Activated CD8-positive, alpha-beta memory T cell treated with anti-CD3 and anti-CD28 coated beads, Interleukin-2, amount 50 U/mL, for 1 hour (primary cell): Measurements from ENCODE around the gene DENND5B.
"Not testable (repeated sequence)": the region's sequence is repeated elsewhere in the genome, so short reads cannot be mapped to it uniquely, and the experiment has no call there.

Experiments
- DNase-seq: peaks from one replicate; pipeline ENCODE4 v3.0.0-alpha.2; 2020; ENCODE audit errors: extremely low read depth

The DENND5B gene

GRCh38 chr12:31506515-31507306, 84.2 kb downstream of the DENND5B start:
- no peak for DNase-seq

- no peak for DNase-seq
Measured at GRCh38 chr12:31504625-31505222, 86.2 kb downstream of the DENND5B start.

GRCh38 chr12:31501014-31501413, 89.9 kb downstream of the DENND5B start:
- DNase-seq, result not testable (repeated sequence)

GRCh38 chr12:31499567-31499966, 91.4 kb downstream of the DENND5B start:
- no peak for DNase-seq

- no peak for DNase-seq
Measured at GRCh38 chr12:31498424-31498823, 92.5 kb downstream of the DENND5B start.

DNA sequence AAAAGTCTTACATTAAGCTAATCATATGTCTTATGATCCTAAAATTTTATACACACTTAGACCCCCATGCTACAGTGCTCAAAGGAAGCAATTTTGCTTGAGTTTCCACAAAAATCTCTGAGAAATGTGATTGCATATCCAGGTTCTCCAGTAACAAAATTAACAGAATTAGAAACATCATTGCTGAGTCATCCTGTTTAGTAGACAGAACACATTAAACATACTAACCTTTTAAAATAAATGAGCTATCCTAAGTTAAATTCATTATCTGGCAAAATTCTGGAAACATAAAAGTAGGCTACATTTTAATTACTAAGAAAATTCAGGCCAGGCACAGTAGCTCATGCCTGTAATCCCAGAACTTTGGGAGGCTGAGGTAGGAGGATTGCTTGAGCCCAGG, 94.7 kb downstream of the DENND5B start:
- DNase-seq, result no peak

DNA sequence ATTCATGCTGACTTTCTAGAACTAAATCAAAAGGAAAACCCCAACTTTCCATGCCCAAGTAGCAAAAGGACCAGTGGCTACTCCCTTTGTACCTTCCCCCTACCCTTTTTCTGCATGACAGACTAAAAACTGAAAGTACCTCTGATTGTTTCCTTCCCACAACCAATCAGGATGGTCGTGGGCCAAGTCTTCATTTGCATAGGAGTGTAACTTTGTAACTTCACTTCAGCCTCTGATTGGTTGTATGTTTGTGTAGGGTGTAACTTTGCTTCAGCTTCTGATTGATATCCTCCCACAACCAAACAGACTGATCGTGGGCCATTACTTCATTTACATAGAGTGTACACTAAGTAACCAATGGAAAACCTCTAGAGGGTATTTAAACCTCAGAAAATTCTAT, 96.5 kb downstream of the DENND5B start:
- no peak for DNase-seq

DNA sequence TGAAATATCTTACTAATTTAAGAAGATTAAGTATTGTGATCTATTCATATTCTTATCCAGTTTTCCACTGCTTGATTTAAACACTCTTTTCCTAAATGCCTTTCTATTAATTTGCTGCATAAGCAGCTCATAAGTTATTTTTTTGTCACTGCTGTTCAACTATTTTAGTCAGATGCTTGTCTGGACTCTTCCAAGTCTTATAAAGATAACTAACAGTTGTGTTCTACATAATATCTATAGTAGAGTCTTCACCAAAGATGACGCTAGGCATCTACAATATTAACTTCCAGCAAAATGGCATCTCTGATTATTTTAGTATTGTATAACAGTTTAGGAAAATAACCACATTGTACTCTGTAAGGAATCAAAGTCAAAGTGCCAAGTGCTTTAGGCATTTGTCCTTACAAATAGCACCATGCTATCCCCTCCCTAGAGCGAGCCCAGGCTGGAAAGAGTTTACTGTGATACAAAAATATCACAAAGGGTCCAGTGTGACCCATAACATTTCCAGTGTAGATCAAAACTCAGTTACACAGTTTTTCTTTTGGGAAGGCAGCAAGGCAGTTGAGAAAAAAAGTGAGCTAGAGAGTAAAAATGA, 98.2 kb downstream of the DENND5B start:
- no peak for DNase-seq

- no peak for DNase-seq
Measured at GRCh38 chr12:31491841-31492598, 98.9 kb downstream of the DENND5B start.

DNA sequence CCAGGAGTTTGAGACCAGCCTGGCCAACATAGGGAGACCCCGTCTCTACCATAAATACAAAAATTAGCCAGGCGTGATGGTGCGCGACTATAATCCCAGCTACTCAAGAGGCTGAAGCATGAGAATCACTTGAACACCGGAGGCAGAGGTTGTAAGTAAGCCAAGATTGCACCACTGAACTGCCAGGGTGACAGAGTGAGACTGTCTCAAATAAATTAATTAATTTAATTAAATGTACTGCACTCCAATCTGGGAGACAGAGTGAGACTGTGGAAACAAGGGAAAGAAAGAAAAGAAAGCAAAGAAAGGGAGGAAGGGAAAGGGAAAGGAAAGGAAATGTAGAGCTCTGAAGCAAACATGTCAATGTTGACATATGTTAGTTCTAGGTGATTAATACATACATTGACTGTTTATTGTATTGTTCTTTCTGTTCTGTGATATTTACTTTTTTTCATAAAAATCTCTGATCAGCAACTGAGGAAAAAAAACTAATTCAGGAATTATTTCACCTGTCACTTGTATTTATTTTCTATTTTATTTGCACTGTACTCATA, 99.6 kb downstream of the DENND5B start:
- DNase-seq, result no peak

GRCh38 chr12:31488737-31489338, 102.1 kb downstream of the DENND5B start:
- DNase-seq, result no peak

- no peak for DNase-seq
Measured at GRCh38 chr12:31485571-31485970, 105.4 kb downstream of the DENND5B start.

- no peak for DNase-seq
Measured at GRCh38 chr12:31482816-31483215, 108.1 kb downstream of the DENND5B start.

- no peak for DNase-seq
Measured at GRCh38 chr12:31481415-31481814, 109.5 kb downstream of the DENND5B start.

GRCh38 chr12:31479516-31480210, 111.3 kb downstream of the DENND5B start:
- no peak for DNase-seq

- no peak for DNase-seq
Measured at GRCh38 chr12:31478898-31479297, 112.0 kb downstream of the DENND5B start.

- no peak for DNase-seq
Measured at GRCh38 chr12:31478425-31478824, 112.5 kb downstream of the DENND5B start.

GRCh38 chr12:31477687-31478086, 113.2 kb downstream of the DENND5B start:
- DNase-seq, result no peak

GRCh38 chr12:31476437-31476836, 114.5 kb downstream of the DENND5B start:
- DNase-seq, result no peak

GRCh38 chr12:31475610-31476009, 115.3 kb downstream of the DENND5B start:
- not testable (repeated sequence) for DNase-seq

- DNase-seq, result no peak
Measured at GRCh38 chr12:31474751-31475150, 116.2 kb downstream of the DENND5B start.
